HG03571 (cell line): ENCODE results near the gene UBE2H.

Source experiments
- ATAC-seq: cut with Tn5 transposase; IDR thresholded peaks from one replicate; pipeline ENCODE4 v1.9.1; 2021; ENCODE audit not compliant: unreplicated experiment

UBE2H gene

GRCh38 chr7:129790136-129790535 lies 162.6 kb downstream of the UBE2H start:
- no peak for ATAC-seq

DNA sequence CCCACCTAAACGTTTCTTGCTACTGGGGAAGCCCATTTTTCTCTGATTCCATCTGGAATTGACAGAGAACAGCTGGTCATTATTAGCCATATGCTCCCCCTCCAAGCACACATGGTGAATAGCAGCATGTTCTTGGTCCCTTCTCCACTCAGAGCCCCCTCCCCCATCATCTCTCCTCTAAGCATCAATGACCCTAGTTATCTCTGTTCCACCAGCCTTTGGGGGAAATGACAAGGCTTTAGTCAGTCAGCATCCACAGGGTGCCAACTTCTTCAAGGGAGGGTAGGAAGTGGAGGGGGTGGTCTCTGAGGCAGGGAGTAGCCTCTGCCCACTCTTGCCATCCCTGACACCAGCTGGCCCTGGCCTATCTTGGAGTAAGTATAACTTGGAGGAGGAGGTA lies 163.1 kb downstream of the UBE2H start:
- ATAC-seq: no peak

DNA sequence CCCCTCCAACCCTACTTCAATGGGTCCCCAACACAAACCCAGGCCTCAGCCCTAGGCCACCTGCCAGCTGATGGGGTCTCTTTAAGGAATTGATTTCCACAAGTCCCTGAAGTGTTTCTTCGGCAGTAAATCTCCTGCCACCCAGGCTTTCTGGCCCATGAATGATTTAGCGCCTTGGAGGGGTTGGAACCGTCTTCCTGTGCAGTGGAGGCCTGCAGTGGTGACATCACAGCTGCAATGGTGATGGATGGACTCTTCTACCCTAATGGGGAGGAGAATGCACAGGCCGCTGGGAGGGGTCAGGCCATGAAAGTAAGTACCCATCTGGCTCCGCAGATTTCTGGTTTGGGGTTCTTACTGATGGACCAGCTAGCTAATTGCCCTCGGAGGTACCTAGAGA lies 163.8 kb downstream of the UBE2H start:
- no peak for ATAC-seq

GRCh38 chr7:129786825-129787563 lies 165.8 kb downstream of the UBE2H start:
- ATAC-seq: no peak

GRCh38 chr7:129785685-129786514 lies 166.9 kb downstream of the UBE2H start:
- no peak for ATAC-seq

DNA sequence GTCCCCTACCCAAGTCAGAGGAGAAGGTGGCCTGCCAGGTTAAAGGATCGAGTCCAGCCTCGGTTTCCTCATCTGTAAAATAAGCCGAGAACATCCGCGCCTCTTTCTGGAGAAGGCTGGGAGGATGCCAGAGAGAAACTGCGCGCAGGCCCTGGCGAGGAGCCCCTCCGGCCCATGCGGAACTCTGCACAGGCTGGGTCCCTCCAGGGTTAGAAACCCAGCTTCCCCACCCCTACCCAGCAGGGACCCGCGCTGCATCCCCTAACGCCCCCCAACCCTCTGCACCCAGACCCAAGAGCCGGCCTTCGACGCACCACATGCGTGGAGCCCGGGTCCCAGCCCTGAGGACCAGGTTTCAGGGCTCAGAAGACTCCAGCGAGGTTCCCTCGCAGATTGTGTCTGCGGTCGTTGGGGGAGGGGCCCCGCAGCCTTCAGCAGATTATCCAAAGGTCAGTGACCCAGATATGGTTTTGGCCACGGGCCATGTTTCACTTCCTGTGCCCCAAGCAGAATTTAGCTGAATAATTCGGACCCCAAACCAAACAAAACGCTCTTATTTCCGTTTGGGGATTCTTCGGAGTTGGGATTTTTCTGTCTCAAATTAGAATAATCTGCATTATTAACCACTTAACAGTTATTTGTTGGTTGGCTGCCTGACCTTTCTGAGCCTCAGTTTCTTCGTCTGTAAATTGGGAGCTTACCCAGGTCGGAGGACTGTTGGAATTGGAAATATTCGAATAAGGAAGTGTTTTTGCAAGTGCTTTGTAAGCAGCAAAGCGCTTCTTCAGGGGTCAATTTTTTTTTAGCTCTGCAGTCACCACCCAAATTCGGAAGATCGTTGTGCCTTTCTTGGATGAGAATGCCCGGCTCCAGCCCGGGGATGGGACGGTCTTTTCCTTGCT lies 167.7 kb downstream of the UBE2H start:
- no peak for ATAC-seq

GRCh38 chr7:129784437-129784782 lies 168.3 kb downstream of the UBE2H start:
- ATAC-seq: no peak

- ATAC-seq: no peak
Observed at GRCh38 chr7:129783584-129783919, 169.2 kb downstream of the UBE2H start.

- no peak for ATAC-seq
Observed at GRCh38 chr7:129782818-129783583, 169.8 kb downstream of the UBE2H start.

GRCh38 chr7:129781928-129782817 lies 170.6 kb downstream of the UBE2H start:
- no peak for ATAC-seq

- no peak for ATAC-seq
Observed at GRCh38 chr7:129780974-129781927, 171.5 kb downstream of the UBE2H start.
